ENCODE results near the gene MYO6.

GRCh38 chr6:75723382-75723781 is 25.7 kb upstream of the MYO6 start:
- no peak for TF ChIP-seq FOXP2 (optimal IDR thresholded peaks at IDR 0.05; ENCODE audit: control extremely low read depth, extremely low read length, insufficient read depth)
- no peak for TF ChIP-seq EZH2 (IDR thresholded peaks at IDR 0.05)
- TF ChIP-seq POLR2AphosphoS5 (IDR thresholded peaks at IDR 0.05; ENCODE audit: borderline replicate concordance, low read depth, low read length), result no peak

Measured in SK-N-MC (cell line).